Esophagus muscularis mucosa (tissue), 4 donors: Measurements from ENCODE around the gene SFN. TPM values are rescaled to one million over a fixed set of nuclear protein-coding genes. Genes with fewer than 3 reads are reported as not detected.
A peak's percentile ranks its signal among the peaks of the same experiment; 100 is the strongest.

ENCODE experiments used
- DNase-seq: peaks from one replicate; pipeline ENCODE4 v3.0.0-alpha.2; 2017; ENCODE audit errors: extremely low spot score
- H3K27ac ChIP-seq, 4 donors: fragments of 200-600 bp; sonication (generic); replicated peaks in 1 of 4; 1 replicate in 3 of 4; 2 replicates in 1 of 4; pipeline ENCODE4 v1.5.1; 2016 to 2019; ENCODE audit warnings: mild to moderate bottlenecking in 1 of 4
- H3K27me3 ChIP-seq, 4 donors: fragments of 200-600 bp; sonication (generic); one replicate each; pipeline versions ENCODE4 v1.5.1 to v1.6.0; 2016 to 2019
- H3K36me3 ChIP-seq, 4 donors: fragments of 200-600 bp; sonication (generic); one replicate each; pipeline ENCODE4 v1.5.1; 2016 to 2019
- H3K4me1 ChIP-seq, 4 donors: fragments of 200-600 bp; sonication (generic); one replicate each; pipeline ENCODE4 v1.5.1; 2016 to 2019
- H3K4me3 ChIP-seq, 4 donors: fragments of 200-600 bp; sonication (generic); 1 replicate in 2 of 4; 2 replicates in 2 of 4; pipeline ENCODE4 v1.5.1; 2016 to 2019; ENCODE audit warnings: mild to moderate bottlenecking in 4 of 4, moderate library complexity in 1 of 4
- H3K9me3 ChIP-seq, 4 donors: fragments of 200-600 bp; sonication (generic); 1 replicate in 3 of 4; 2 replicates in 1 of 4; pipeline ENCODE4 v1.5.1; 2016 to 2019
- CTCF ChIP-seq, 3 experiments: fragments of 200-600 bp in 2 of 3; fragments of 450-650 bp in 1 of 3; sonication (generic) in 2 of 3; IDR thresholded peaks; one replicate each; pipeline ENCODE4 v1.5.1; 2017 to 2019; ENCODE audit warnings: antibody characterized with exemption in 3 of 3, mild to moderate bottlenecking in 2 of 3, moderate library complexity in 1 of 3
- EP300 ChIP-seq: sonication (generic); formaldehyde crosslinking; IDR thresholded peaks from one replicate; pipeline ENCODE4 v1.6.1; 2017; ENCODE audit warnings: antibody characterized with exemption
- POLR2A ChIP-seq: fragments of 450-650 bp; IDR thresholded peaks from one replicate; pipeline ENCODE4 v1.6.1; 2017; ENCODE audit warnings: antibody characterized with exemption, moderate library complexity, mild to moderate bottlenecking, low read depth
- POLR2AphosphoS5 ChIP-seq, 2 donors: sonication (generic); formaldehyde crosslinking; IDR thresholded peaks; one replicate each; pipeline ENCODE4 v1.6.1; 2017; ENCODE audit warnings: antibody characterized with exemption in 2 of 2
- WGBS: methylation state at CpG from one replicate; pipeline ENCODE4 v1.1.5; 2018; 5-methylcytosine and 5-hydroxymethylcytosine counted together
- intact Hi-C: fragments of 100-400 bp; cut with DNase I; formaldehyde crosslinking; loops from one replicate; pipeline ENCODE4 v1.15.1; 2023
- total RNA-seq, 4 donors: library from RNA; depleted of rRNA; stranded (reverse); fragments of >200 nt; gene quantifications; one replicate each; pipeline versions ENCODE4 v1.1.0 to v1.2.1, GENCODE V29; 2016

SFN gene
- total RNA-seq, 4 donors from 2014 or later = 0.33 to 1.7 TPM; not detected in 2

GRCh38 chr1:26887125-26887524 is 24.2 kb downstream of the SFN start:
- Histone ChIP-seq H3K4me1 (peaks cover 22 to 37% (median 26%) of the 10 kb centered on the region in 4 donors), H3K27ac (no peak overlapping the region), H3K4me3 (no peak overlapping the region), H3K27me3 (no peaks in the 10 kb centered on the region), H3K36me3 (peaks cover 62 to 80% (median 76%) of the 10 kb centered on the region in 4 donors), H3K9me3 (no peaks in the 10 kb centered on the region)
- 71% methylated on average over 1 of the region's 1 CpG for whole genome bisulfite sequencing
- TF ChIP-seq POLR2AphosphoS5 (IDR thresholded peaks at IDR 0.05) (no peak), EP300 (no peak), CTCF (IDR thresholded peaks at IDR 0.05) (peak in 1 of 3 experiments; percentile 42), POLR2A (no peak)
- intact Hi-C loops = no loop called here
- DNase-seq = no peak

GRCh38 chr1:26888231-26888630 is 25.3 kb downstream of the SFN start:
- WGBS = 70% methylated on average over 1 of the region's 1 CpG
- intact Hi-C loops = no loop called here
- Histone ChIP-seq H3K4me3 (no peak overlapping the region), H3K36me3 (peaks cover 63 to 80% (median 76%) of the 10 kb centered on the region in 4 donors), H3K27me3 (no peaks in the 10 kb centered on the region), H3K4me1 (peaks cover 22 to 37% (median 26%) of the 10 kb centered on the region in 4 donors), H3K27ac (no peak overlapping the region), H3K9me3 (no peaks in the 10 kb centered on the region)
- no peak for DNase-seq
- TF ChIP-seq EP300 (no peak), CTCF (IDR thresholded peaks at IDR 0.05) (no peak), POLR2AphosphoS5 (IDR thresholded peaks at IDR 0.05) (no peak), POLR2A (no peak)

- WGBS = 1% methylated on average over 43 of the region's 89 CpGs
- DNase-seq = peak; percentile 93
- Histone ChIP-seq H3K36me3 (peaks cover 56 to 80% (median 76%) of the 10 kb centered on the region in 4 donors), H3K27ac (peak within 1 kb of the TSS; percentile 89 to 97 (median 92)), H3K4me3 (peak within 1 kb of the TSS; percentile 88 to 100 (median 90)), H3K4me1 (peaks cover 22 to 37% (median 26%) of the 10 kb centered on the region in 4 donors), H3K27me3 (no peaks in the 10 kb centered on the region), H3K9me3 (no peaks in the 10 kb centered on the region)
- intact Hi-C loops = no loop called here
- TF ChIP-seq POLR2AphosphoS5 (IDR thresholded peaks at IDR 0.05) (peak; percentile 79 to 91), EP300 (no peak)
These were observed 26.9 kb downstream of the SFN start, which contains the start of gene GPN2 for GRCh38 chr1:26889551-26890466. GPN2 (minus strand) TSS chr1:26890283; CDS start chr1:26890096, 187 bp downstream.

- Histone ChIP-seq H3K27me3 (no peaks in the 10 kb centered on the region), H3K9me3 (no peaks in the 10 kb centered on the region), H3K4me1 (peaks cover 22 to 37% (median 26%) of the 10 kb centered on the region in 4 donors), H3K36me3 (peaks cover 50 to 80% (median 76%) of the 10 kb centered on the region in 4 donors), H3K27ac (peak overlapping the region; percentile 89 to 97 (median 92)), H3K4me3 (peak overlapping the region; percentile 88 to 100 (median 90))
- intact Hi-C loops = no loop called here
- TF ChIP-seq EP300 (no peak), POLR2AphosphoS5 (IDR thresholded peaks at IDR 0.05) (no peak), POLR2A (no peak), CTCF (IDR thresholded peaks at IDR 0.05) (no peak)
- WGBS = 0% methylated on average over 10 of the region's 12 CpGs
- DNase-seq = no peak
These were observed 27.5 kb downstream of the SFN start for GRCh38 chr1:26890467-26890796.

GRCh38 chr1:26894263-26894662 is 31.3 kb downstream of the SFN start:
- Histone ChIP-seq H3K36me3 (peaks cover 41 to 81% (median 70%) of the 10 kb centered on the region in 4 donors), H3K9me3 (no peaks in the 10 kb centered on the region), H3K27ac (no peak overlapping the region), H3K4me3 (no peak overlapping the region), H3K4me1 (peaks cover 18 to 30% (median 24%) of the 10 kb centered on the region in 4 donors), H3K27me3 (no peaks in the 10 kb centered on the region)
- 92% methylated on average over 13 of the region's 13 CpGs for WGBS
- TF ChIP-seq CTCF (IDR thresholded peaks at IDR 0.05) (no peak), POLR2AphosphoS5 (IDR thresholded peaks at IDR 0.05) (no peak), POLR2A (no peak), EP300 (no peak)
- no peak for DNase-seq
- intact Hi-C loops = no loop called here
